Neural cell (in vitro differentiated cells): ENCODE results near the gene SCN1A. TPM values are rescaled to one million over a fixed set of nuclear protein-coding genes. Genes with fewer than 3 reads are reported as not detected.

ENCODE experiments used
- H2AFZ ChIP-seq: fragments of 200-600, 300-800 bp; sonication (generic), shearing (Covaris generic); 2 replicates; pipeline ENCODE4 v1.6.0; 2014; ENCODE audit warnings: low read depth, mild to moderate bottlenecking, antibody characterized with exemption, low read length, moderate library complexity
- H3F3A ChIP-seq: fragments of 200-600 bp; shearing (Covaris generic); 2 replicates; pipeline ENCODE4 v1.6.1; 2016; ENCODE audit warnings: mild to moderate bottlenecking, moderate library complexity, mixed read lengths, antibody characterized with exemption, low read length; ENCODE audit not compliant: insufficient read depth, poor library complexity, severe bottlenecking
- H3K27ac ChIP-seq: fragments of 200-600, 300-800 bp; sonication (generic), shearing (Covaris generic); 2 replicates; pipeline ENCODE4 v1.5.1; 2014; ENCODE audit warnings: mild to moderate bottlenecking, low read length, moderate library complexity
- H3K27me3 ChIP-seq: fragments of 300-800, 200-600 bp; sonication (generic), shearing (Covaris generic); 2 replicates; pipeline ENCODE4 v1.6.0; 2014; ENCODE audit warnings: mild to moderate bottlenecking, low read depth, low read length, moderate library complexity; ENCODE audit not compliant: insufficient read depth
- H3K36me3 ChIP-seq: fragments of 300-800, 200-600 bp; sonication (generic), shearing (Covaris generic); 2 replicates; pipeline ENCODE4 v1.5.1; 2014; ENCODE audit warnings: mild to moderate bottlenecking, antibody characterized with exemption, low read length, moderate library complexity; ENCODE audit not compliant: insufficient read depth
- H3K4me2 ChIP-seq: fragments of 300-800, 200-600 bp; sonication (generic), shearing (Covaris generic); 2 replicates; pipeline ENCODE4 v1.6.0; 2014; ENCODE audit warnings: mild to moderate bottlenecking, low read length
- H3K4me3 ChIP-seq: fragments of 300-800, 200-600 bp; sonication (generic), shearing (Covaris generic); 2 replicates; pipeline ENCODE4 v1.5.1; 2014; ENCODE audit warnings: mild to moderate bottlenecking, low read length, moderate library complexity
- H3K79me2 ChIP-seq: fragments of 200-600 bp; shearing (Covaris generic); replicated peaks from 2 replicates; pipeline ENCODE4 v1.6.0; 2014; ENCODE audit warnings: mild to moderate bottlenecking, low read length, moderate library complexity; ENCODE audit not compliant: insufficient read depth
- H3K9ac ChIP-seq: fragments of 300-800, 200-600 bp; sonication (generic), shearing (Covaris generic); 2 replicates; pipeline ENCODE4 v1.6.1; 2016; ENCODE audit warnings: mild to moderate bottlenecking, low read length, mixed read lengths
- H3K9me2 ChIP-seq: fragments of 200-600 bp; shearing (Covaris generic); 2 replicates; pipeline ENCODE4 v1.6.1; 2016; ENCODE audit warnings: mild to moderate bottlenecking, low read length, mixed read lengths; ENCODE audit not compliant: insufficient read depth
- H3K9me3 ChIP-seq: fragments of 200-600, 300-800 bp; sonication (generic), shearing (Covaris generic); 2 replicates; pipeline ENCODE4 v1.6.1; 2016; ENCODE audit warnings: mild to moderate bottlenecking, mixed run types, low read length, moderate library complexity, mixed read lengths
- H4K20me1 ChIP-seq: fragments of 200-600 bp; shearing (Covaris generic); 2 replicates; pipeline ENCODE4 v1.6.1; 2016; ENCODE audit warnings: mild to moderate bottlenecking, mixed run types; ENCODE audit not compliant: insufficient read depth
- CTCF ChIP-seq: fragments of 450-650 bp; IDR thresholded peaks from 2 replicates; pipeline ENCODE4 v1.5.1; 2014; ENCODE audit warnings: antibody characterized with exemption, mild to moderate bottlenecking, moderate library complexity; ENCODE audit not compliant: poor library complexity, severe bottlenecking
- EP300 ChIP-seq: fragments of 450-650 bp; conservative IDR thresholded peaks from 2 replicates; pipeline ENCODE4 v1.6.1; 2014; ENCODE audit warnings: antibody characterized with exemption, mild to moderate bottlenecking, moderate library complexity; ENCODE audit not compliant: poor library complexity, severe bottlenecking
- EZH2 ChIP-seq: fragments of 200-600, 300-800 bp; shearing (Covaris generic), sonication (generic); IDR thresholded peaks from 2 replicates; pipeline ENCODE4 v1.6.1; 2014; ENCODE audit warnings: antibody characterized with exemption, low read length, borderline replicate concordance, mild to moderate bottlenecking; ENCODE audit not compliant: insufficient read depth, poor library complexity, severe bottlenecking
- POLR2AphosphoS5 ChIP-seq: IDR thresholded peaks from 2 replicates; pipeline ENCODE4 v1.6.1; 2012
- RAD21 ChIP-seq: fragments of 450-650 bp; conservative IDR thresholded peaks from 2 replicates; pipeline ENCODE4 v1.6.1; 2014; ENCODE audit warnings: antibody characterized with exemption, mild to moderate bottlenecking, moderate library complexity
- SMC3 ChIP-seq: fragments of 450-650 bp; conservative IDR thresholded peaks from 2 replicates; pipeline ENCODE4 v1.6.1; 2014; ENCODE audit warnings: antibody characterized with exemption, mild to moderate bottlenecking, moderate library complexity; ENCODE audit not compliant: poor library complexity
- TAF1 ChIP-seq: IDR thresholded peaks from 2 replicates; pipeline ENCODE4 v1.6.1; 2012; ENCODE audit warnings: low read depth
- polyA minus RNA-seq: library from RNA; depleted of rRNA, polyadenylated mRNA; stranded (reverse); fragments of >200 nt; gene quantifications from 2 replicates; pipeline ENCODE4 v1.2.3, GENCODE V29; 2014
- polyA plus RNA-seq: library from polyadenylated mRNA; depleted of rRNA; stranded (reverse); fragments of >200 nt; gene quantifications from 2 replicates; pipeline ENCODE4 v1.2.3, GENCODE V29; 2014

SCN1A gene
- polyA plus RNA-seq = 1.0 and 1.4 TPM in 2 replicates
- polyA minus RNA-seq = 2.2 and 2.4 TPM in 2 replicates

GRCh38 chr2:166127217-166128155 lies at the start of gene SCN1A:
TSS of gene SCN1A (minus strand) at chr2:166128020. CDS start at chr2:166073621, 54,399 bp downstream.
- Histone ChIP-seq H4K20me1 (no peaks in the 10 kb centered on the region), H3K9me3 (no peaks in the 10 kb centered on the region), H3K4me2 (no peak within 1 kb of the TSS), H3K9me2 (no peaks in the 10 kb centered on the region), H3K36me3 (no peaks in the 10 kb centered on the region), H3K4me3 (no peak within 1 kb of the TSS), H3K27me3 (no peaks in the 10 kb centered on the region), H3K79me2 (no peaks in the 10 kb centered on the region), H3F3A (no peaks in the 10 kb centered on the region), H3K27ac (no peak within 1 kb of the TSS), H3K9ac (no peak within 1 kb of the TSS), H2AFZ (no peak within 1 kb of the TSS)
- TF ChIP-seq CTCF (peak; percentile 85), RAD21 (peak; percentile 81), TAF1 (no peak), SMC3 (peak; percentile 80)

GRCh38 chr2:166173263-166173662 lies 45.4 kb upstream of the SCN1A start:
- TF ChIP-seq POLR2AphosphoS5 (no peak), SMC3 (no peak), EP300 (no peak), EZH2 (no peak), TAF1 (no peak)
- H3K4me2 ChIP-seq = no peak overlapping the region
- H3K9me3 ChIP-seq = no peaks in the 10 kb centered on the region

GRCh38 chr2:166171216-166171615 lies 43.4 kb upstream of the SCN1A start:
- Histone ChIP-seq H3F3A (no peaks in the 10 kb centered on the region), H3K4me2 (no peak overlapping the region), H3K4me3 (no peak overlapping the region), H3K9me2 (no peaks in the 10 kb centered on the region), H3K9ac (no peak overlapping the region), H2AFZ (no peak overlapping the region), H3K27ac (no peak overlapping the region), H3K9me3 (no peaks in the 10 kb centered on the region), H4K20me1 (no peaks in the 10 kb centered on the region), H3K36me3 (no peaks in the 10 kb centered on the region), H3K27me3 (no peaks in the 10 kb centered on the region), H3K79me2 (no peaks in the 10 kb centered on the region)
- TF ChIP-seq EP300 (peak; percentile 30), CTCF (no peak)

More at GRCh38 chr2:166173263-166173662, 45.4 kb upstream of the SCN1A start:
- no peak overlapping the region for H2AFZ ChIP-seq
- no peaks in the 10 kb centered on the region for H3F3A ChIP-seq
- H3K27me3 ChIP-seq = no peaks in the 10 kb centered on the region
- H3K4me3 ChIP-seq = no peak overlapping the region
- no peaks in the 10 kb centered on the region for H4K20me1 ChIP-seq
- no peaks in the 10 kb centered on the region for H3K36me3 ChIP-seq
- no peaks in the 10 kb centered on the region for H3K9me2 ChIP-seq
- H3K9ac ChIP-seq = no peak overlapping the region
- H3K27ac ChIP-seq = no peak overlapping the region
- H3K79me2 ChIP-seq = no peaks in the 10 kb centered on the region
